Esophagus muscularis mucosa (tissue), 4 donors: ENCODE measurements around the gene OR2T27. TPM values are rescaled to one million over a fixed set of nuclear protein-coding genes. Genes with fewer than 3 reads are reported as not detected.
"Not testable (repeated sequence)": the region's sequence is repeated elsewhere in the genome, so short reads cannot be mapped to it uniquely, and the experiment has no call there.

Experiments
- DNase-seq: peaks from one replicate; pipeline ENCODE4 v3.0.0-alpha.2; 2017; ENCODE audit errors: extremely low spot score
- H3K27ac ChIP-seq, 4 donors: fragments of 200-600 bp; sonication (generic); replicated peaks in 1 of 4; 1 replicate in 3 of 4; 2 replicates in 1 of 4; pipeline ENCODE4 v1.5.1; 2016 to 2019; ENCODE audit warnings: mild to moderate bottlenecking in 1 of 4
- H3K27me3 ChIP-seq, 4 donors: fragments of 200-600 bp; sonication (generic); one replicate each; pipeline versions ENCODE4 v1.5.1 to v1.6.0; 2016 to 2019
- H3K36me3 ChIP-seq, 4 donors: fragments of 200-600 bp; sonication (generic); one replicate each; pipeline ENCODE4 v1.5.1; 2016 to 2019
- H3K4me1 ChIP-seq, 4 donors: fragments of 200-600 bp; sonication (generic); one replicate each; pipeline ENCODE4 v1.5.1; 2016 to 2019
- H3K4me3 ChIP-seq, 4 donors: fragments of 200-600 bp; sonication (generic); 1 replicate in 2 of 4; 2 replicates in 2 of 4; pipeline ENCODE4 v1.5.1; 2016 to 2019; ENCODE audit warnings: mild to moderate bottlenecking in 4 of 4, moderate library complexity in 1 of 4
- H3K9me3 ChIP-seq, 4 donors: fragments of 200-600 bp; sonication (generic); 1 replicate in 3 of 4; 2 replicates in 1 of 4; pipeline ENCODE4 v1.5.1; 2016 to 2019
- EP300 ChIP-seq: sonication (generic); formaldehyde crosslinking; IDR thresholded peaks from one replicate; pipeline ENCODE4 v1.6.1; 2017; ENCODE audit warnings: antibody characterized with exemption
- POLR2A ChIP-seq: fragments of 450-650 bp; IDR thresholded peaks from one replicate; pipeline ENCODE4 v1.6.1; 2017; ENCODE audit warnings: antibody characterized with exemption, moderate library complexity, mild to moderate bottlenecking, low read depth
- POLR2AphosphoS5 ChIP-seq, 2 donors: sonication (generic); formaldehyde crosslinking; IDR thresholded peaks; one replicate each; pipeline ENCODE4 v1.6.1; 2017; ENCODE audit warnings: antibody characterized with exemption in 2 of 2
- WGBS: methylation state at CpG from one replicate; pipeline ENCODE4 v1.1.5; 2018; 5-methylcytosine and 5-hydroxymethylcytosine counted together
- intact Hi-C: fragments of 100-400 bp; cut with DNase I; formaldehyde crosslinking; loops from one replicate; pipeline ENCODE4 v1.15.1; 2023
- total RNA-seq, 4 donors: library from RNA; depleted of rRNA; stranded (reverse); fragments of >200 nt; gene quantifications; one replicate each; pipeline versions ENCODE4 v1.1.0 to v1.2.1, GENCODE V29; 2016
- TF ChIP-seq, protein P1 (sequence below), 3 experiments: fragments of 200-600 bp in 2 of 3; fragments of 450-650 bp in 1 of 3; sonication (generic) in 2 of 3; IDR thresholded peaks; one replicate each; pipeline ENCODE4 v1.5.1; 2017 to 2019; ENCODE audit warnings: antibody characterized with exemption in 3 of 3, mild to moderate bottlenecking in 2 of 3, moderate library complexity in 1 of 3

Gene OR2T27
- total RNA-seq, 4 donors from 2014 or later: not detected

DNA sequence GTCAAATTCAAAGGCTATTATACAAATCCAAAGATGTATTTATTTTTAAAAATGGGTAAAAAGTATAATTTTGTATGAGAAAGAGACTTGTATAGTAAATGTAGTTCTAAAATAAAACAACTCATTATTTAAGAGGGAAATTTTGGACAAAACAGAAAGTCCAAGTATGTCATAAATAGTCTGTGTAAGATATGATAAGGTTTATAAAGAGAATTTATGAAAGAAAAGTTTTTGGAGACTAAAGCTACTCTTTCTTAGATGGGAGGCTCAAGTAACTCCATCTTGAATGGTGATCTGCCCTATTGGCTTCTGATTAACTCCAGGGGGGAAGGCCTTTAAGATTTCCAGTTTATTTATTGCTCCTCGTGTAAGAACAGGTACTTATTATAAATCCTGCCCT lies 14.7 kb upstream of the OR2T27 start:
- no peaks in the 10 kb centered on the region for H3K4me1 ChIP-seq
- no peak overlapping the region for H3K27ac ChIP-seq
- 62% methylated on average over 1 of the region's 1 CpG for WGBS
- intact Hi-C loops: no loop called here
- DNase-seq: no peak
- H3K9me3 ChIP-seq: no peaks in the 10 kb centered on the region
- no peaks in the 10 kb centered on the region for H3K36me3 ChIP-seq
- no peak overlapping the region for H3K4me3 ChIP-seq
- H3K27me3 ChIP-seq: peaks cover 0 to 10% (median 0%) of the 10 kb centered on the region in 4 donors
- TF ChIP-seq POLR2AphosphoS5 (IDR thresholded peaks at IDR 0.05): no peak
- TF ChIP-seq, protein P1, sequence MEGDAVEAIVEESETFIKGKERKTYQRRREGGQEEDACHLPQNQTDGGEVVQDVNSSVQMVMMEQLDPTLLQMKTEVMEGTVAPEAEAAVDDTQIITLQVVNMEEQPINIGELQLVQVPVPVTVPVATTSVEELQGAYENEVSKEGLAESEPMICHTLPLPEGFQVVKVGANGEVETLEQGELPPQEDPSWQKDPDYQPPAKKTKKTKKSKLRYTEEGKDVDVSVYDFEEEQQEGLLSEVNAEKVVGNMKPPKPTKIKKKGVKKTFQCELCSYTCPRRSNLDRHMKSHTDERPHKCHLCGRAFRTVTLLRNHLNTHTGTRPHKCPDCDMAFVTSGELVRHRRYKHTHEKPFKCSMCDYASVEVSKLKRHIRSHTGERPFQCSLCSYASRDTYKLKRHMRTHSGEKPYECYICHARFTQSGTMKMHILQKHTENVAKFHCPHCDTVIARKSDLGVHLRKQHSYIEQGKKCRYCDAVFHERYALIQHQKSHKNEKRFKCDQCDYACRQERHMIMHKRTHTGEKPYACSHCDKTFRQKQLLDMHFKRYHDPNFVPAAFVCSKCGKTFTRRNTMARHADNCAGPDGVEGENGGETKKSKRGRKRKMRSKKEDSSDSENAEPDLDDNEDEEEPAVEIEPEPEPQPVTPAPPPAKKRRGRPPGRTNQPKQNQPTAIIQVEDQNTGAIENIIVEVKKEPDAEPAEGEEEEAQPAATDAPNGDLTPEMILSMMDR (IDR thresholded peaks at IDR 0.05): no peak
- no peak for TF ChIP-seq EP300
- TF ChIP-seq POLR2A: no peak

GRCh38 chr1:248663453-248664328 lies 8.4 kb upstream of the OR2T27 start:
- H3K9me3 ChIP-seq, intact Hi-C loops, DNase-seq, H3K4me1 ChIP-seq, H3K27ac ChIP-seq, H3K27me3 ChIP-seq, H3K4me3 ChIP-seq, H3K36me3 ChIP-seq: not testable (repeated sequence)
- WGBS: 63% methylated on average over 5 of the region's 5 CpGs

DNA sequence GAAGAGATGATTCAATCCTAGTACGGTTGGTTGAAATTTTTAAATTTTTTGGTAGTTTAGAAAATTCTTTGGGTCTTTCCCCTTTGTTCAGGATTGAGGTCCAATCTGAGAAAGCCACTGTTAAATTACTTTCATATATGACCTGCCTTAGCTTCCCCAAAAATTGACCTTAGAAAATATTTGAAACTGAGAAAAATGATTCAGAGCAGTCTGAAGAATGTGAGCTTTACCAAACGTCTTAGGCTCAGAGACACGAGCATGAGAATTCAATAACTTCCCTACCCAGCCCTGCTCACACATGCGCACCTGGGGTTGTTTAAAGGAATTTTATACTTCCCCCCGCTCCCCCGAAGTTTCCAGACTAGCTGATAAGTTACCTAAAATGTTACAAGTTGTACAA lies 1.5 kb upstream of the OR2T27 start:
- no CpG with 5 or more reads among the region's 6 CpGs for WGBS
- H3K9me3 ChIP-seq, DNase-seq, H3K4me1 ChIP-seq, H3K36me3 ChIP-seq, intact Hi-C loops, H3K27ac ChIP-seq, H3K4me3 ChIP-seq, H3K27me3 ChIP-seq: not testable (repeated sequence)

- no CpG with 5 or more reads among the region's 1 CpG for WGBS
Measured at GRCh38 chr1:248648770-248649536, 6.4 kb downstream of the OR2T27 start.

DNA sequence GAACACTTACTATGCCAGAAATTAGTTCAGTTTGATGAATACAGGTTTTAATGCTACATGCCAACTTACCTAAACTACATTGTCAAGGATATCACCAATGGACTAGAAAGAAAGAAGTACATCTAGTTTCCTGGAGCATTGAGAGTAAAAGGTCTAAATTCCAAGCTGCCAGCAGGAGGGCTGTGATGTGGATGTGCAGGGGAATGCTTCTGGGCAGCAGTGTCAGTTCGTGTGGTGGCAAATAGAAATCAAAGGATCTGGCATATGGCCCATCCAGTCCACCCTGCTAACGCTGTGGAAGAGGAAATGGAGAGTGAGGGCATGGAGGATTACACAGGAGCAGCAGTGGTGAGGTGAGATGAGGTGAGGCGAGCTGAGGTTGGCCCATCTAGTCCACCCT lies 10.2 kb downstream of the OR2T27 start, which contains the start of gene OR2T35:
Gene OR2T35 (minus strand): TSS at position 101 of the 400 bp plus-strand sequence. CDS start 6,020 bp downstream, outside the sequence.
- H3K36me3 ChIP-seq, intact Hi-C loops, H3K4me1 ChIP-seq, H3K27me3 ChIP-seq, DNase-seq, H3K27ac ChIP-seq, H3K9me3 ChIP-seq, H3K4me3 ChIP-seq: not testable (repeated sequence)
- 56% methylated on average over 3 of the region's 3 CpGs for WGBS

More at GRCh38 chr1:248648770-248649536, 6.4 kb downstream of the OR2T27 start:
- H3K4me3 ChIP-seq, H3K9me3 ChIP-seq, H3K27me3 ChIP-seq, H3K36me3 ChIP-seq, H3K4me1 ChIP-seq, intact Hi-C loops, H3K27ac ChIP-seq, DNase-seq: not testable (repeated sequence)

DNA sequence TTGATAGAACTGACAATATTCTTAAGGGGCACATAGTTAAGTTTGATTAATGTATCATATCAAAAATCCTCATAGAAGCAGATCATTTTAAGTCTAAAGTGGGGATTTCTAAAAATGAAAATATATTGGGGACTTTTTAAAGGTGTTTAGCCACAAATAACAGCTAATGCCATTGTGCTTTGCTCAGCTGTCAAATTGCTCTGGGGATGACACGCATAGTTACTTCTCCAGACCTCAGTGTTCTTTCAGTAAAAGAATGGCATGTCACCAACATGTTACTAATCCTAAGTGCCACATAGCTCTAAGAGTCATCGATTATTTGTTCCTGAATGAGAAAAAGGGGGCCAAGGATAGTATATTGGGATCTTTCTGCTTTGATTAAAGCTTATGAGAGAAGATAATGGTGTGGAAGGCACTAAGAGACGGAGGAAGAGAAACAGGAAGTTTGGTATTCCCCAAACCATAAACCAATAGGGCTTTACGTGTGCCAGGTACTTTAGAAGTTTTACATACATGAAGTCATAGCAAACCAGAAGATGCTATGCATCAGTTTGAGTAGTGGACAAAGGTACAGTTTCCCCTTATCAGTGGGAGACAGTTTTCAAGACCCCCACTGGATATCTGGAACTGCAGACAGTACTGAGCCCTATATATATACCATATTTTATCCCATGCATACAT lies 12.2 kb downstream of the OR2T27 start:
- DNase-seq, H3K27me3 ChIP-seq, H3K4me1 ChIP-seq, H3K9me3 ChIP-seq, H3K4me3 ChIP-seq, H3K27ac ChIP-seq, H3K36me3 ChIP-seq, intact Hi-C loops: not testable (repeated sequence)
- no CpG with 5 or more reads among the region's 4 CpGs for WGBS

- H3K4me3 ChIP-seq, H3K36me3 ChIP-seq, H3K4me1 ChIP-seq, H3K27ac ChIP-seq, DNase-seq, H3K27me3 ChIP-seq, intact Hi-C loops, H3K9me3 ChIP-seq: not testable (repeated sequence)
- 95% methylated on average over 4 of the region's 5 CpGs for WGBS
Measured at GRCh38 chr1:248641583-248641982, 13.7 kb downstream of the OR2T27 start.

- H3K4me3 ChIP-seq, H3K36me3 ChIP-seq, H3K9me3 ChIP-seq, H3K27me3 ChIP-seq, intact Hi-C loops, H3K4me1 ChIP-seq, H3K27ac ChIP-seq, DNase-seq: not testable (repeated sequence)
- WGBS: no CpG with 5 or more reads among the region's 3 CpGs
Measured at GRCh38 chr1:248640906-248641305, 14.4 kb downstream of the OR2T27 start.

DNA sequence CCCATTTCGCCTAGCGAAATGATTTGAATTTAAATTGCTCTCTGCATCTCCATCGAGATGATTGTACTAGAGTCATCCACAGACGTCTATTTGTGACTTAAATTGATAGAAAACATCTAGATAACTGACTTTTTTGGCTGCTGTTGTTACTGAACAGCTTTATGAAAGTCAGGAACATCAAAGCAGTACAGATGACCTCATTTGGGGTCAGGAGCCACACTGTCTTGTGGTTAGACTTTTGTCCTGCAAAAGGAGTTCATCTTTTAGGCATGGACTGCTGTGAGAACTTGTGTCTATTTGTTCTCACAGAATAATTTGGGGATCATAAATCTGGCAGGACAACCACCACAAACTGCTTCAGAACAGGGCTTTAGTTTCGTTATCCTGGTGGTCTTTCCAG lies 15.7 kb downstream of the OR2T27 start:
- intact Hi-C loops, H3K9me3 ChIP-seq, H3K27me3 ChIP-seq, H3K36me3 ChIP-seq, DNase-seq, H3K4me1 ChIP-seq, H3K4me3 ChIP-seq, H3K27ac ChIP-seq: not testable (repeated sequence)
- no CpG with 5 or more reads among the region's 5 CpGs for WGBS

DNA sequence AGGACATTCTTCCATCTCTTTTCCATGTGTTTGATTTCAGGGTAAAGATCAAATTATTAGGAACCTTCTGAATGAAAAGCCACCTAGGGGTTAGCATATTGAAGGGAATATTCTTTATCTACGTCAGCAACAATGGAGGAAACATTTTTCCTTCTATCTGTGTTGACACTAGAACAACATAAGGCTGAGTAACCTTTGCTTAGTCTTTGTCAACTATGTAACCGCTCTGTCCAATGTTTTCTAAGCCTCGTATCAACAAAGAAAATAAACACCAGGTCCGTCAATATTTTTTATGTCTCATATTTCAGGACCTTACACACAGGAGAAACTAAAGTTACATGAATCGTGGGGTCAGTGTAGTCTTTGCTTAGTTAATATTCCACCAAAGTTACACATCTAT lies 18.7 kb downstream of the OR2T27 start:
- intact Hi-C loops, H3K9me3 ChIP-seq, H3K4me3 ChIP-seq, H3K27ac ChIP-seq, DNase-seq, H3K36me3 ChIP-seq, H3K4me1 ChIP-seq, H3K27me3 ChIP-seq: not testable (repeated sequence)
- WGBS: 50% methylated on average over 1 of the region's 5 CpGs

DNA sequence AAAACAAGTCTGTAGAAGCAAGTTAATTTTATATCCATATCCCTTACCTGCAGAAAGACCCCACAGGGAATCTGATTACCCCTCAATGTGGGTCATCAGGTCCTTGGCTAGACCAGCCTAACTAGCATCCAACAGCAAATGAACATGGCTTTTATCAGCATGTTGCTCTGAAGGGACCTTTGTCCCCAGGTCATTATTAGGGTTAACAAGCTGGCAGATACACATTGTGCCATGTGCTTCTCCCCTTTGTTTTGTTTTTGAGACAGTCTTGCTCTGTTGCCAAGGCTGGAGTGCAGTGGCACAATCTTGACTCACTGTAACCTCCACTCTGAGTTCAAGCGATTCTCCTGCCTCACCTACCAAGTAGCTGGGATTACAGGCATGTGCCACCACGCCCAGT lies 20.3 kb downstream of the OR2T27 start, which contains the start of gene OR2T11:
Gene OR2T11 (minus strand): TSS at position 101 of the 400 bp plus-strand sequence. CDS start 7,963 bp downstream, outside the sequence.
- H3K9me3 ChIP-seq, intact Hi-C loops, H3K4me3 ChIP-seq, H3K36me3 ChIP-seq, H3K27me3 ChIP-seq, DNase-seq, H3K27ac ChIP-seq, H3K4me1 ChIP-seq: not testable (repeated sequence)
- no CpG with 5 or more reads among the region's 2 CpGs for WGBS
